HepG2 (cell line): Measurements from ENCODE around the gene CENPB. TPM values are rescaled to one million over a fixed set of nuclear protein-coding genes. Genes with fewer than 3 reads are reported as not detected.
A peak's percentile ranks its signal among the peaks of the same experiment; 100 is the strongest.

ENCODE experiments used
- BHLHE40 ChIP-seq: IDR thresholded peaks from 2 replicates; pipeline ENCODE4 v1.6.1; 2011; ENCODE audit warnings: low read length, improper control_type of control experiment
- CHCHD3 ChIP-seq: sonication (generic); formaldehyde crosslinking; IDR thresholded peaks from 2 replicates; pipeline ENCODE4 v1.8.0; 2022; ENCODE audit warnings: mild to moderate bottlenecking, missing genetic modification reagents, moderate library complexity
- RARG ChIP-seq: sonication (generic); formaldehyde crosslinking; IDR thresholded peaks from 2 replicates; pipeline ENCODE4 v1.4.0; 2020; ENCODE audit warnings: low read depth, mild to moderate bottlenecking, missing genetic modification reagents
- RFX1 ChIP-seq: fragments of 450-650 bp; IDR thresholded peaks from 2 replicates; pipeline ENCODE4 v1.6.1; 2017
- SKI ChIP-seq: fragments of 450-650 bp; IDR thresholded peaks from one replicate; pipeline ENCODE4 v1.6.1; 2018; ENCODE audit warnings: mild to moderate bottlenecking; ENCODE audit not compliant: partially characterized antibody
- SRY ChIP-seq: sonication (generic); formaldehyde crosslinking; IDR thresholded peaks from 2 replicates; pipeline ENCODE4 v1.8.0; 2022; ENCODE audit warnings: mild to moderate bottlenecking, missing genetic modification reagents
- ZNF121 ChIP-seq: sonication (generic); formaldehyde crosslinking; IDR thresholded peaks from 2 replicates; pipeline ENCODE4 v1.5.0; 2020; ENCODE audit warnings: mild to moderate bottlenecking, missing genetic modification reagents
- ZNF567 ChIP-seq: sonication (generic); formaldehyde crosslinking; IDR thresholded peaks from 2 replicates; pipeline ENCODE4 v1.8.1; 2023; ENCODE audit warnings: mild to moderate bottlenecking, missing genetic modification reagents, borderline replicate concordance
- ZNF670 ChIP-seq: sonication (generic); formaldehyde crosslinking; IDR thresholded peaks from 2 replicates; pipeline ENCODE4 v1.8.0; 2022; ENCODE audit warnings: mild to moderate bottlenecking, missing genetic modification reagents, borderline replicate concordance
- ZNF672 ChIP-seq: sonication (generic); formaldehyde crosslinking; IDR thresholded peaks from 2 replicates; pipeline ENCODE4 v1.8.1; 2022; ENCODE audit warnings: missing genetic modification reagents
- ZNF687 ChIP-seq: sonication (generic); formaldehyde crosslinking; IDR thresholded peaks from 2 replicates; pipeline ENCODE4 v1.5.1; 2020; ENCODE audit warnings: mild to moderate bottlenecking, missing genetic modification reagents, moderate library complexity
- polyA plus RNA-seq, 8 experiments: library from polyadenylated mRNA; depleted of rRNA in 3 of 8; stranded (reverse) in 7 of 8; unstranded in 1 of 8; fragments of >200 nt; fragmentation: Illumina TruSeq in 4 of 8; extraction: Trizol in 4 of 8; gene quantifications; 2 replicates each; pipeline versions ENCODE4 v1.2.1 to v1.2.3, GENCODE V29; 2011 to 2016; ENCODE audit warnings: low read depth in 4 of 8, missing spikeins in 1 of 8, mixed read lengths in 1 of 8; ENCODE audit not compliant: insufficient read depth in 1 of 8
- total RNA-seq, 5 experiments: library from RNA; depleted of rRNA; stranded (reverse); fragments of >200 nt; fragmentation: Illumina TruSeq; extraction: Trizol; gene quantifications; 2 replicates each; pipeline ENCODE4 v1.2.3, GENCODE V29; 2016; ENCODE audit warnings: low read depth in 1 of 5
- TF ChIP-seq, protein P1 (sequence below): sonication (generic); formaldehyde crosslinking; IDR thresholded peaks from 2 replicates; pipeline ENCODE4 v1.9.0; 2022; ENCODE audit warnings: missing genetic modification reagents, mild to moderate bottlenecking, borderline replicate concordance
- TF ChIP-seq, protein P2 (sequence below): sonication (generic); formaldehyde crosslinking; IDR thresholded peaks from 2 replicates; pipeline ENCODE4 v1.4.0; 2020; ENCODE audit warnings: missing genetic modification reagents
- TF ChIP-seq, protein P3 (sequence below): sonication (generic); formaldehyde crosslinking; IDR thresholded peaks from 2 replicates; pipeline ENCODE4 v1.5.0; 2020; ENCODE audit warnings: mild to moderate bottlenecking, missing genetic modification reagents, borderline replicate concordance

Gene CENPB
- total and polyA plus RNA-seq, 2 of the 13 experiments (the other 11 are each of a cell fraction or from before 2014, with no cell fraction given): 10.4 to 54.5 TPM

GRCh38 chr20:3767427-3768341 lies 18.9 kb downstream of the CENPB start, which contains the start of gene ADISSP (continued):
- TF ChIP-seq SRY (CRISPR knock-in tag) (peak; percentile 61; the same call in 1 of the 2 replicates), BHLHE40 (peak; percentile 98), ZNF567 (CRISPR knock-in tag) (peak; percentile 49), SKI (peak; percentile 54), CHCHD3 (CRISPR knock-in tag) (peak; percentile 55; the same call in 1 of the 2 replicates), ZNF121 (no peak), ZNF687 (CRISPR knock-in tag) (peak; percentile 98), RFX1 (no peak), RARG (CRISPR knock-in tag) (peak; percentile 16; the same call in 1 of the 2 replicates), ZNF670 (CRISPR knock-in tag) (peak; percentile 80; the same call in 1 of the 2 replicates), ZNF672 (no peak)
- TF ChIP-seq, protein P1, sequence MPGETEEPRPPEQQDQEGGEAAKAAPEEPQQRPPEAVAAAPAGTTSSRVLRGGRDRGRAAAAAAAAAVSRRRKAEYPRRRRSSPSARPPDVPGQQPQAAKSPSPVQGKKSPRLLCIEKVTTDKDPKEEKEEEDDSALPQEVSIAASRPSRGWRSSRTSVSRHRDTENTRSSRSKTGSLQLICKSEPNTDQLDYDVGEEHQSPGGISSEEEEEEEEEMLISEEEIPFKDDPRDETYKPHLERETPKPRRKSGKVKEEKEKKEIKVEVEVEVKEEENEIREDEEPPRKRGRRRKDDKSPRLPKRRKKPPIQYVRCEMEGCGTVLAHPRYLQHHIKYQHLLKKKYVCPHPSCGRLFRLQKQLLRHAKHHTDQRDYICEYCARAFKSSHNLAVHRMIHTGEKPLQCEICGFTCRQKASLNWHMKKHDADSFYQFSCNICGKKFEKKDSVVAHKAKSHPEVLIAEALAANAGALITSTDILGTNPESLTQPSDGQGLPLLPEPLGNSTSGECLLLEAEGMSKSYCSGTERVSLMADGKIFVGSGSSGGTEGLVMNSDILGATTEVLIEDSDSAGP: peak; percentile 84
- TF ChIP-seq, protein P2, sequence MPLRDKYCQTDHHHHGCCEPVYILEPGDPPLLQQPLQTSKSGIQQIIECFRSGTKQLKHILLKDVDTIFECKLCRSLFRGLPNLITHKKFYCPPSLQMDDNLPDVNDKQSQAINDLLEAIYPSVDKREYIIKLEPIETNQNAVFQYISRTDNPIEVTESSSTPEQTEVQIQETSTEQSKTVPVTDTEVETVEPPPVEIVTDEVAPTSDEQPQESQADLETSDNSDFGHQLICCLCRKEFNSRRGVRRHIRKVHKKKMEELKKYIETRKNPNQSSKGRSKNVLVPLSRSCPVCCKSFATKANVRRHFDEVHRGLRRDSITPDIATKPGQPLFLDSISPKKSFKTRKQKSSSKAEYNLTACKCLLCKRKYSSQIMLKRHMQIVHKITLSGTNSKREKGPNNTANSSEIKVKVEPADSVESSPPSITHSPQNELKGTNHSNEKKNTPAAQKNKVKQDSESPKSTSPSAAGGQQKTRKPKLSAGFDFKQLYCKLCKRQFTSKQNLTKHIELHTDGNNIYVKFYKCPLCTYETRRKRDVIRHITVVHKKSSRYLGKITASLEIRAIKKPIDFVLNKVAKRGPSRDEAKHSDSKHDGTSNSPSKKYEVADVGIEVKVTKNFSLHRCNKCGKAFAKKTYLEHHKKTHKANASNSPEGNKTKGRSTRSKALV (CRISPR knock-in tag): peak; percentile 71; the same call in 1 of the 2 replicates
- TF ChIP-seq, protein P3, sequence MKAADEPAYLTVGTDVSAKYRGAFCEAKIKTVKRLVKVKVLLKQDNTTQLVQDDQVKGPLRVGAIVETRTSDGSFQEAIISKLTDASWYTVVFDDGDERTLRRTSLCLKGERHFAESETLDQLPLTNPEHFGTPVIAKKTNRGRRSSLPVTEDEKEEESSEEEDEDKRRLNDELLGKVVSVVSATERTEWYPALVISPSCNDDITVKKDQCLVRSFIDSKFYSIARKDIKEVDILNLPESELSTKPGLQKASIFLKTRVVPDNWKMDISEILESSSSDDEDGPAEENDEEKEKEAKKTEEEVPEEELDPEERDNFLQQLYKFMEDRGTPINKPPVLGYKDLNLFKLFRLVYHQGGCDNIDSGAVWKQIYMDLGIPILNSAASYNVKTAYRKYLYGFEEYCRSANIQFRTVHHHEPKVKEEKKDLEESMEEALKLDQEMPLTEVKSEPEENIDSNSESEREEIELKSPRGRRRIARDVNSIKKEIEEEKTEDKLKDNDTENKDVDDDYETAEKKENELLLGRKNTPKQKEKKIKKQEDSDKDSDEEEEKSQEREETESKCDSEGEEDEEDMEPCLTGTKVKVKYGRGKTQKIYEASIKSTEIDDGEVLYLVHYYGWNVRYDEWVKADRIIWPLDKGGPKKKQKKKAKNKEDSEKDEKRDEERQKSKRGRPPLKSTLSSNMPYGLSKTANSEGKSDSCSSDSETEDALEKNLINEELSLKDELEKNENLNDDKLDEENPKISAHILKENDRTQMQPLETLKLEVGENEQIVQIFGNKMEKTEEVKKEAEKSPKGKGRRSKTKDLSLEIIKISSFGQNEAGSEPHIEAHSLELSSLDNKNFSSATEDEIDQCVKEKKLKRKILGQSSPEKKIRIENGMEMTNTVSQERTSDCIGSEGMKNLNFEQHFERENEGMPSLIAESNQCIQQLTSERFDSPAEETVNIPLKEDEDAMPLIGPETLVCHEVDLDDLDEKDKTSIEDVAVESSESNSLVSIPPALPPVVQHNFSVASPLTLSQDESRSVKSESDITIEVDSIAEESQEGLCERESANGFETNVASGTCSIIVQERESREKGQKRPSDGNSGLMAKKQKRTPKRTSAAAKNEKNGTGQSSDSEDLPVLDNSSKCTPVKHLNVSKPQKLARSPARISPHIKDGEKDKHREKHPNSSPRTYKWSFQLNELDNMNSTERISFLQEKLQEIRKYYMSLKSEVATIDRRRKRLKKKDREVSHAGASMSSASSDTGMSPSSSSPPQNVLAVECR: peak; percentile 99
